ENCODE measurements around the gene PKNOX2. TPM values are rescaled to one million over a fixed set of nuclear protein-coding genes. Genes with fewer than 3 reads are reported as not detected.

Gene PKNOX2
- total RNA-seq, 1 donor from 2014 or later = 3.4 TPM

- intact Hi-C loops (cut with DNase I) = no loop called here
- Histone ChIP-seq H3K4me1 (no peaks in the 10 kb centered on the region), H3K4me3 (no peak overlapping the region), H3K36me3 (no peaks in the 10 kb centered on the region), H3K27ac (no peak overlapping the region), H3K27me3 (no peaks in the 10 kb centered on the region), H3K9me3 (no peaks in the 10 kb centered on the region)
- no peak for TF ChIP-seq POLR2AphosphoS5 (IDR thresholded peaks at IDR 0.05; ENCODE audit: insufficient read depth in 1 of 2, low read depth in 1 of 2)
- no peak for TF ChIP-seq POLR2A (IDR thresholded peaks at IDR 0.05)
- TF ChIP-seq, protein P1, sequence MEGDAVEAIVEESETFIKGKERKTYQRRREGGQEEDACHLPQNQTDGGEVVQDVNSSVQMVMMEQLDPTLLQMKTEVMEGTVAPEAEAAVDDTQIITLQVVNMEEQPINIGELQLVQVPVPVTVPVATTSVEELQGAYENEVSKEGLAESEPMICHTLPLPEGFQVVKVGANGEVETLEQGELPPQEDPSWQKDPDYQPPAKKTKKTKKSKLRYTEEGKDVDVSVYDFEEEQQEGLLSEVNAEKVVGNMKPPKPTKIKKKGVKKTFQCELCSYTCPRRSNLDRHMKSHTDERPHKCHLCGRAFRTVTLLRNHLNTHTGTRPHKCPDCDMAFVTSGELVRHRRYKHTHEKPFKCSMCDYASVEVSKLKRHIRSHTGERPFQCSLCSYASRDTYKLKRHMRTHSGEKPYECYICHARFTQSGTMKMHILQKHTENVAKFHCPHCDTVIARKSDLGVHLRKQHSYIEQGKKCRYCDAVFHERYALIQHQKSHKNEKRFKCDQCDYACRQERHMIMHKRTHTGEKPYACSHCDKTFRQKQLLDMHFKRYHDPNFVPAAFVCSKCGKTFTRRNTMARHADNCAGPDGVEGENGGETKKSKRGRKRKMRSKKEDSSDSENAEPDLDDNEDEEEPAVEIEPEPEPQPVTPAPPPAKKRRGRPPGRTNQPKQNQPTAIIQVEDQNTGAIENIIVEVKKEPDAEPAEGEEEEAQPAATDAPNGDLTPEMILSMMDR (IDR thresholded peaks at IDR 0.05) = no peak
- no peak for DNase-seq (ENCODE audit: extremely low spot score in 2 of 2)
These were observed 8.0 kb upstream of the PKNOX2 start for GRCh38 chr11:125156346-125157117.

DNA sequence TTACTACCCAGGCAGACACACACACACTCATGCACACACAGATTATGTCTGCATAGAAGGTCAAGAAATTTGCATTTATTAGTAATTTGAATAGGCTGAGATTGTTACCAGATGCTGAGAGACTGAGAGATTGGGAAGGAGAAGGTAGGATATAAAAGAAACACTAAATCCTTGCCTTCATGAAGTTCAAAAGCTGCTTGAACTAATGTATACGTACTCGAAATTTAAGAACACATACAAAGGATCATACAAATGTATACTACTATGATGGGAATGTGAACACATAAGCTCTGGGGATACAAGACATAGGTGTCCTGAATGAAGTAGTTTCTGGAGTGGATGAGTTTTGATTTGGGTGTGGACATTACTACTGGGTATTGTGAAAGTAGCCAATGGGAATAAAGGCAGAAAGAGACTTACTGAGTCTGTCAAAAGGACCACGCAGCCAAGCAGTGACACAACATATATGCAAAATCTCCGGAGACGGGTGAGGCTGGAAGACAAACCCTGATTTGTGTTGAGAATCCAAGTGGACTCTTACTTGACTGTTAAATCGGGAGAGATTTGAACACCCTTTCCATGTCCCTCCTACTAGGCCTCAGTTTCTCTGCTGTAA lies 7.3 kb upstream of the PKNOX2 start:
- intact Hi-C loops (cut with DNase I) = no loop called here
- Histone ChIP-seq H3K36me3 (no peaks in the 10 kb centered on the region), H3K4me1 (no peaks in the 10 kb centered on the region), H3K9me3 (no peaks in the 10 kb centered on the region), H3K27ac (no peak overlapping the region), H3K27me3 (no peaks in the 10 kb centered on the region), H3K4me3 (no peak overlapping the region)
- TF ChIP-seq, protein P1 (IDR thresholded peaks at IDR 0.05) = no peak
- TF ChIP-seq POLR2A (IDR thresholded peaks at IDR 0.05) = no peak
- TF ChIP-seq POLR2AphosphoS5 (IDR thresholded peaks at IDR 0.05; ENCODE audit: insufficient read depth in 1 of 2, low read depth in 1 of 2) = no peak
- no peak for DNase-seq (ENCODE audit: extremely low spot score in 2 of 2)

DNA sequence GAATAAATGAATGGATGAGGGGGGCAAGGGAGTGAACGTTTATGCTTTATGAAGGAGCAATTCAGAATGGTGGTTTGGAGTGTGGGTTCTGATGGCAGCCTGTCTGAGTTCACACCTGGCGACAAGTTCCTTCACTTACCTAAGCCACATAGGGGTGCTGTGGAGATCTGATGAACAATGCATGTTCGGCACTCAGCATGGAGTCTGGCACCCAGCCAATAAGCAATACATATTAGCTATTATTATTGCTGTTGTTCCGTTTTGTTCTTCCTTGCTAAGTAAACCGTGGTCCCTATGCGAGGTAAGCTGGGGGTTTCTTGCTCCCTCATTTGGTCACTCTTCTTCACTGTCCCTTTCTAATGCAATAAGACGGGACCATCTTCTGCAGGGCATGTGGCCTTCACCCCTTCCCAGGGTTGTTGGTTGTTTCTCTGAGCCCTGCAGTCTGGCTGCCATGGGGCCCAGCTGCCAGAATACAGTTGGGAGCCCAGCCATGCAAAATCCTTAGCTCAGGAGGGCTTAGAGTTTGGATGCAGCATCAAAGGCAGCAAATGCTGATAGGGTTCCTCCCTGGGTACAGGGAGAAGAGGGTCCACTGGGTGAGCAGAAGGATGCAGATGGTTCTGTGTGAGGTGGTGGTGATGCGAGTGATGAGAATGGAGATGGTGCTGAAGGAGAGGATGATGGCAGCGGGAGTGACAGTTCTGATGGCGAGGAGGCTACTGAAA lies 6.4 kb upstream of the PKNOX2 start:
- Histone ChIP-seq H3K36me3 (no peaks in the 10 kb centered on the region), H3K4me3 (no peak overlapping the region), H3K27ac (no peak overlapping the region), H3K27me3 (no peaks in the 10 kb centered on the region), H3K9me3 (no peaks in the 10 kb centered on the region), H3K4me1 (no peaks in the 10 kb centered on the region)
- TF ChIP-seq POLR2AphosphoS5 (IDR thresholded peaks at IDR 0.05; ENCODE audit: insufficient read depth in 1 of 2, low read depth in 1 of 2) (no peak), POLR2A (IDR thresholded peaks at IDR 0.05) (no peak)
- TF ChIP-seq, protein P1 (IDR thresholded peaks at IDR 0.05) = no peak
- DNase-seq (ENCODE audit: extremely low spot score in 2 of 2) = no peak
- intact Hi-C loops (cut with DNase I) = no loop called here

DNA sequence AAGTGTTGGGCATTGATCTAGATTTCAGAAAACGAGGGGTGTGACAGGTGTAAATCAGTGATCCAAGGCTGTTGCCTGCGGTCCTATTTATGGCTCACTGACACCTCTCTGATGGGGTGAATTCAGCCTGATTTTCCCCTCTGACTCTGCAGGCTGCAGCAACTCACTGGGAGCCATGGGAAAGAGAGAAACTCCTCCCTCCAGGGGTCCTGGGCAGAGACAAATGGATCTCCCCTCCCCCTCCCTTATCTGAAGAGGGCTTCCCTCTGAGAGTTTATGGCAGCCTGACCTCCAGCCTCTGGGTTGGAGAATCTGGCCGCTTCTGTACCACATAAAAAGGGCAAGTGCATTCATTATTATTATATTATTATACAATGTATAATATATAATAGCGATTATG lies 1.8 kb upstream of the PKNOX2 start:
- H3K9me3 ChIP-seq = no peaks in the 10 kb centered on the region
- no peaks in the 10 kb centered on the region for H3K27me3 ChIP-seq
- intact Hi-C loops (cut with DNase I) = no loop called here
- H3K4me3 ChIP-seq = no peak overlapping the region
- H3K27ac ChIP-seq = no peak overlapping the region
- TF ChIP-seq, protein P1 (IDR thresholded peaks at IDR 0.05) = no peak
- peaks cover 37% of the 10 kb centered on the region for H3K4me1 ChIP-seq
- no peak for DNase-seq (ENCODE audit: extremely low spot score in 2 of 2)
- no peaks in the 10 kb centered on the region for H3K36me3 ChIP-seq

Measured in vagina (tissue), 2 donors.